Measurements from ENCODE around the gene SLC6A18.

GRCh38 chr5:1194378-1194777, 30.8 kb upstream of the SLC6A18 start:
- TF ChIP-seq CTCF (IDR thresholded peaks at IDR 0.05) (no peak), POLR2A (IDR thresholded peaks at IDR 0.05) (no peak), POLR2AphosphoS5 (IDR thresholded peaks at IDR 0.05) (no peak)

All from prostate gland (tissue), 2 donors.